ENCODE results near the gene DIPK1A.

The DIPK1A gene

GRCh38 chr1:92949937-92950817, 11.1 kb downstream of the DIPK1A start:
- DNase-seq = no peak

GRCh38 chr1:92948071-92948470, 13.2 kb downstream of the DIPK1A start:
- no peak for DNase-seq

- DNase-seq = no peak
Measured at GRCh38 chr1:92945748-92946270, 15.5 kb downstream of the DIPK1A start.

GRCh38 chr1:92944901-92945747, 16.1 kb downstream of the DIPK1A start:
- no peak for DNase-seq

GRCh38 chr1:92943502-92943847, 17.8 kb downstream of the DIPK1A start:
- no peak for DNase-seq

- no peak for DNase-seq
Measured at GRCh38 chr1:92940541-92940940, 20.7 kb downstream of the DIPK1A start.

- no peak for DNase-seq
Measured at GRCh38 chr1:92937731-92938130, 23.5 kb downstream of the DIPK1A start.

- no peak for DNase-seq
Measured at GRCh38 chr1:92936865-92937264, 24.4 kb downstream of the DIPK1A start.

GRCh38 chr1:92934395-92935378, 26.6 kb downstream of the DIPK1A start:
- peak; percentile 68 for DNase-seq

- DNase-seq = no peak
Measured at GRCh38 chr1:92933459-92933858, 27.8 kb downstream of the DIPK1A start.

- DNase-seq = no peak
Measured at GRCh38 chr1:92931691-92932090, 29.6 kb downstream of the DIPK1A start.

- DNase-seq = no peak
Measured at GRCh38 chr1:92929461-92929860, 31.8 kb downstream of the DIPK1A start.

GRCh38 chr1:92927870-92928269, 33.4 kb downstream of the DIPK1A start:
- DNase-seq = no peak

GRCh38 chr1:92926873-92927272, 34.4 kb downstream of the DIPK1A start:
- DNase-seq = no peak

GRCh38 chr1:92924501-92924900, 36.8 kb downstream of the DIPK1A start:
- no peak for DNase-seq

- DNase-seq = no peak
Measured at GRCh38 chr1:92923664-92924063, 37.6 kb downstream of the DIPK1A start.

- DNase-seq = no peak
Measured at GRCh38 chr1:92922356-92923035, 38.8 kb downstream of the DIPK1A start.

- no peak for DNase-seq
Measured at GRCh38 chr1:92921031-92922023, 39.9 kb downstream of the DIPK1A start.

GRCh38 chr1:92916899-92917298, 44.4 kb downstream of the DIPK1A start:
- no peak for DNase-seq

GRCh38 chr1:92915547-92915946, 45.7 kb downstream of the DIPK1A start:
- no peak for DNase-seq

Measured in COR-L47 (cell line).